ENCODE data around the gene PRKAA2. TPM values are rescaled to one million over a fixed set of nuclear protein-coding genes. Genes with fewer than 3 reads are reported as not detected.

Gene PRKAA2
- total RNA-seq, 1 experiment from 2014 or later: 4.0 TPM

DNA sequence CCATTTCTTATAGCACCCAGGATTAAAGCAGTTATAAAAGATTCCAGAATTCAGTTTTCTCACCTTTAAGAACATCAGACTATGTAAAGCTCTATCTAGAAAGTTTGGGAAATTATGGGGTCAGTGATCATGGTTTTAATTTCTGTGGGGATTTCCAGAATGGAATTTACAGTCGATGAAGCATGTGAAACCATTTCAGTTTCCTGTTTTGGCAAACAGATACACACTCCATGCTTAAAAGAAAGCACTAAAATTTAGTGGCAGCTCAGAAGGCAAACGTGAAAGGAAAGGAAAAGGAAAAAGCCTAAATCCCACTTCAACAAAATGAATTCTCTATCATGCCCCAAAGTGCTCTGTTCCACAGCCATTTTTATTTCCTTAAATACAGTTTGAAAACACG is 113.7 kb downstream of the PRKAA2 start:
- Histone ChIP-seq H3K9ac (ENCODE audit: extremely low read depth, insufficient read length, low read length) (no peak overlapping the region), H2AK5ac (ENCODE audit: insufficient read length, low read length) (no peak overlapping the region), H3K4ac (ENCODE audit: low read depth, low read length) (no peak overlapping the region), H4K91ac (ENCODE audit: insufficient read length, low read depth, low read length) (no peak overlapping the region), H3K27me3 (ENCODE audit: insufficient read depth, low read length) (no peaks in the 10 kb centered on the region), H2BK15ac (ENCODE audit: low read depth, low read length) (no peak overlapping the region), H2BK5ac (ENCODE audit: insufficient read length, low read length) (no peak overlapping the region), H4K5ac (ENCODE audit: insufficient read length, low read depth, low read length) (no peak overlapping the region), H3K27ac (ENCODE audit: insufficient read length, low read depth, low read length) (no peak overlapping the region), H2BK120ac (ENCODE audit: low read depth, low read length, poor library complexity, severe bottlenecking) (no peak overlapping the region), H3K79me1 (ENCODE audit: insufficient read depth, low read depth, low read length, poor library complexity, severe bottlenecking) (no peaks in the 10 kb centered on the region), H3T11ph (ENCODE audit: low read length) (no peak overlapping the region), H3K23ac (ENCODE audit: insufficient read length, low read depth, low read length) (no peak overlapping the region), H3K9me3 (ENCODE audit: control insufficient read depth, low read depth, low read length) (no peaks in the 10 kb centered on the region), H3K4me2 (ENCODE audit: insufficient read depth, insufficient read length, low read length) (no peak overlapping the region), H3K4me1 (ENCODE audit: insufficient read depth, low read length) (no peaks in the 10 kb centered on the region), H3K18ac (ENCODE audit: insufficient read length, low read depth, low read length) (no peak overlapping the region), H3K56ac (ENCODE audit: insufficient read length, low read depth, low read length) (no peak overlapping the region), H4K20me1 (ENCODE audit: control insufficient read depth, insufficient read depth, insufficient read length) (no peaks in the 10 kb centered on the region), H3K23me2 (ENCODE audit: insufficient read length, low read depth, low read length, poor library complexity, severe bottlenecking) (no peaks in the 10 kb centered on the region), H2AFZ (ENCODE audit: low read length) (no peak overlapping the region), H3K79me2 (ENCODE audit: insufficient read depth, low read length) (no peaks in the 10 kb centered on the region), H3K14ac (ENCODE audit: insufficient read depth, low read length) (no peak overlapping the region), H2BK12ac (ENCODE audit: insufficient read length, low read depth, low read length) (no peak overlapping the region), H4K8ac (replicated peaks; ENCODE audit: insufficient read length, low read depth, low read length) (no peak overlapping the region), H2BK20ac (ENCODE audit: low read depth, low read length, poor library complexity, severe bottlenecking) (no peak overlapping the region)
- no CpG with 5 or more reads among the region's 3 CpGs for WGBS (ENCODE audit: extremely low coverage, insufficient read length, low lambda C conversion rate)
- H3K36me3 Mint-ChIP-seq (ENCODE audit: insufficient read depth in 1 of 3, low read depth in 3 of 3): no peaks in the 10 kb centered on the region
- 0 out of 7 replicates have a peak overlapping the region, but pooled peaks of 1 of the 3 experiments have one; percentile 24 for H3K27ac Mint-ChIP-seq
- H3K4me1 Mint-ChIP-seq: no peaks in the 10 kb centered on the region
- TF ChIP-seq, protein P1, sequence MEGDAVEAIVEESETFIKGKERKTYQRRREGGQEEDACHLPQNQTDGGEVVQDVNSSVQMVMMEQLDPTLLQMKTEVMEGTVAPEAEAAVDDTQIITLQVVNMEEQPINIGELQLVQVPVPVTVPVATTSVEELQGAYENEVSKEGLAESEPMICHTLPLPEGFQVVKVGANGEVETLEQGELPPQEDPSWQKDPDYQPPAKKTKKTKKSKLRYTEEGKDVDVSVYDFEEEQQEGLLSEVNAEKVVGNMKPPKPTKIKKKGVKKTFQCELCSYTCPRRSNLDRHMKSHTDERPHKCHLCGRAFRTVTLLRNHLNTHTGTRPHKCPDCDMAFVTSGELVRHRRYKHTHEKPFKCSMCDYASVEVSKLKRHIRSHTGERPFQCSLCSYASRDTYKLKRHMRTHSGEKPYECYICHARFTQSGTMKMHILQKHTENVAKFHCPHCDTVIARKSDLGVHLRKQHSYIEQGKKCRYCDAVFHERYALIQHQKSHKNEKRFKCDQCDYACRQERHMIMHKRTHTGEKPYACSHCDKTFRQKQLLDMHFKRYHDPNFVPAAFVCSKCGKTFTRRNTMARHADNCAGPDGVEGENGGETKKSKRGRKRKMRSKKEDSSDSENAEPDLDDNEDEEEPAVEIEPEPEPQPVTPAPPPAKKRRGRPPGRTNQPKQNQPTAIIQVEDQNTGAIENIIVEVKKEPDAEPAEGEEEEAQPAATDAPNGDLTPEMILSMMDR (conservative IDR thresholded peaks at IDR 0.05): no peak
- H3K9me3 Mint-ChIP-seq: no peaks in the 10 kb centered on the region
- no peak overlapping the region for H3K4me3 Mint-ChIP-seq
- no peak for DNase-seq
- peaks cover 14% of the 10 kb centered on the region for H3K27me3 Mint-ChIP-seq (ENCODE audit: low read depth)

Other genes starting within 250 kb of the PRKAA2 start
- gene PLPP3, start 65.8 kb upstream of the PRKAA2 start, total RNA-seq (2021): 25.3 and 26.7 TPM in 2 replicates
- 0.33 and 0.48 TPM in 2 replicates for gene FYB2, start 174.1 kb downstream of the PRKAA2 start, total RNA-seq (2021)
- gene C8A, start 209.5 kb downstream of the PRKAA2 start, total RNA-seq (2021): not detected in 2 replicates

All from H9 (cell line).